KMS-11 (cell line): ENCODE results near the gene LRP10.
"Not testable (repeated sequence)": the region's sequence is repeated elsewhere in the genome, so short reads cannot be mapped to it uniquely, and the experiment has no call there.

Experiments used
- H2AFZ ChIP-seq: fragments of 200-600 bp; sonication (generic); 2 replicates; pipeline ENCODE4 v1.6.1; 2016; ENCODE audit warnings: antibody characterized with exemption, mixed run types, low read depth
- H3K27ac ChIP-seq: fragments of 200-600 bp; sonication (generic); 2 replicates; pipeline ENCODE4 v1.6.1; 2016; ENCODE audit warnings: mild to moderate bottlenecking, mixed run types
- H3K27me3 ChIP-seq: fragments of 200-600 bp; sonication (generic); 2 replicates; pipeline ENCODE4 v1.6.1; 2017; ENCODE audit warnings: mild to moderate bottlenecking, low read depth, mixed run types, moderate library complexity; ENCODE audit not compliant: insufficient read depth
- H3K36me3 ChIP-seq: fragments of 200-600 bp; sonication (generic); 2 replicates; pipeline ENCODE4 v1.6.1; 2017; ENCODE audit warnings: mild to moderate bottlenecking, mixed run types; ENCODE audit not compliant: insufficient read depth
- H3K4me1 ChIP-seq: fragments of 200-600 bp; sonication (generic); 2 replicates; pipeline ENCODE4 v1.6.1; 2016; ENCODE audit warnings: mild to moderate bottlenecking, low read depth, mixed run types; ENCODE audit not compliant: poor library complexity, severe bottlenecking
- H3K4me2 ChIP-seq: fragments of 200-600 bp; sonication (generic); 2 replicates; pipeline ENCODE4 v1.7.0; 2016; ENCODE audit warnings: mild to moderate bottlenecking, mixed run types
- H3K4me3 ChIP-seq: fragments of 200-600 bp; sonication (generic); IDR thresholded peaks from 2 replicates; pipeline ENCODE4 v1.6.1; 2017; ENCODE audit warnings: low read depth, low read length, mixed read lengths; ENCODE audit not compliant: insufficient read depth
- H3K79me2 ChIP-seq: fragments of 200-600 bp; sonication (generic); 2 replicates; pipeline ENCODE4 v1.6.1; 2016; ENCODE audit warnings: low read depth, mixed run types; ENCODE audit not compliant: insufficient read depth
- H3K9ac ChIP-seq: fragments of 200-600 bp; sonication (generic); 2 replicates; pipeline ENCODE4 v1.6.1; 2016; ENCODE audit warnings: mild to moderate bottlenecking, mixed run types
- H4K20me1 ChIP-seq: fragments of 200-600 bp; sonication (generic); 2 replicates; pipeline ENCODE4 v1.6.1; 2016; ENCODE audit warnings: mild to moderate bottlenecking, mixed run types; ENCODE audit not compliant: insufficient read depth
- CTCF ChIP-seq: fragments of 200-600 bp; sonication (generic); conservative IDR thresholded peaks from 2 replicates; pipeline ENCODE4 v1.6.1; 2017; ENCODE audit warnings: low read depth, mild to moderate bottlenecking, antibody characterized with exemption, low read length, moderate library complexity, mixed read lengths

The LRP10 gene

GRCh38 chr14:22871224-22872032 lies at the start of gene LRP10:
LRP10 (plus strand) TSS chr14:22871740; CDS start chr14:22872304, 564 bp downstream.
- H3K4me3 ChIP-seq, result no peak within 1 kb of the TSS
- no peaks in the 10 kb centered on the region for H4K20me1 ChIP-seq
- no peaks in the 10 kb centered on the region for H3K79me2 ChIP-seq
- peak within 1 kb of the TSS; percentile 53 for H2AFZ ChIP-seq
- peak within 1 kb of the TSS; percentile 58 for H3K9ac ChIP-seq
- H3K4me1 ChIP-seq, result peaks cover 22% of the 10 kb centered on the region
- no peaks in the 10 kb centered on the region for H3K36me3 ChIP-seq
- peak within 1 kb of the TSS; percentile 69 for H3K27ac ChIP-seq
- no peak for TF ChIP-seq CTCF
- peak within 1 kb of the TSS; percentile 95 for H3K4me2 ChIP-seq
- H3K27me3 ChIP-seq, result no peaks in the 10 kb centered on the region

GRCh38 chr14:22822016-22822570 lies 49.4 kb upstream of the LRP10 start:
- Histone ChIP-seq H3K4me1 (peaks cover 71% of the 10 kb centered on the region), H3K4me2 (no peak overlapping the region), H3K36me3 (no peaks in the 10 kb centered on the region), H3K9ac (no peak overlapping the region), H3K79me2 (no peaks in the 10 kb centered on the region), H3K4me3 (no peak overlapping the region), H3K27ac (no peak overlapping the region), H4K20me1 (no peaks in the 10 kb centered on the region), H2AFZ (no peak overlapping the region), H3K27me3 (no peaks in the 10 kb centered on the region)
- no peak for TF ChIP-seq CTCF

- H2AFZ ChIP-seq, result peak overlapping the region; percentile 33; the same call in 1 of the 2 replicates
- TF ChIP-seq CTCF, result peak; percentile 53
Observed at GRCh38 chr14:22822571-22823098, 48.9 kb upstream of the LRP10 start.

GRCh38 chr14:22824711-22825359 lies 46.7 kb upstream of the LRP10 start:
- TF ChIP-seq CTCF, result no peak
- Histone ChIP-seq H3K4me2 (peak overlapping the region; percentile 72), H3K79me2 (peaks cover 1% of the 10 kb centered on the region; the same call in 1 of the 2 replicates), H3K9ac (peak overlapping the region; percentile 87), H3K27ac (peak overlapping the region; percentile 97), H3K4me3 (no peak overlapping the region), H4K20me1 (no peaks in the 10 kb centered on the region), H3K36me3 (no peaks in the 10 kb centered on the region), H2AFZ (peak overlapping the region; percentile 4; the same call in 1 of the 2 replicates), H3K4me1 (peaks cover 61% of the 10 kb centered on the region), H3K27me3 (no peaks in the 10 kb centered on the region)

More at GRCh38 chr14:22822571-22823098, 48.9 kb upstream of the LRP10 start:
- no peak overlapping the region for H3K4me3 ChIP-seq
- no peaks in the 10 kb centered on the region for H3K27me3 ChIP-seq
- H3K36me3 ChIP-seq, result no peaks in the 10 kb centered on the region
- 0 out of 2 replicates have a peak overlapping the region, but pooled peaks have one; percentile 12 for H3K9ac ChIP-seq
- H3K4me2 ChIP-seq, result peak overlapping the region; percentile 26
- no peaks in the 10 kb centered on the region for H3K79me2 ChIP-seq
- no peaks in the 10 kb centered on the region for H4K20me1 ChIP-seq
- peak overlapping the region; percentile 25; the same call in 1 of the 2 replicates for H3K27ac ChIP-seq
- H3K4me1 ChIP-seq, result peaks cover 68% of the 10 kb centered on the region

GRCh38 chr14:22829076-22829660 lies 42.4 kb upstream of the LRP10 start:
- H2AFZ ChIP-seq, result peak overlapping the region; percentile 71
- H3K79me2 ChIP-seq, result peaks cover 12% of the 10 kb centered on the region; the same call in 1 of the 2 replicates
- H3K4me3 ChIP-seq, H4K20me1 ChIP-seq, H3K27me3 ChIP-seq, H3K36me3 ChIP-seq: not testable (repeated sequence)
- peaks cover 52% of the 10 kb centered on the region for H3K4me1 ChIP-seq
- peak overlapping the region; percentile 85 for H3K27ac ChIP-seq
- H3K9ac ChIP-seq, result peak overlapping the region; percentile 96
- H3K4me2 ChIP-seq, result peak overlapping the region; percentile 80
